ENCODE data around the gene DLG1.

- TF ChIP-seq CTCF (IDR thresholded peaks at IDR 0.05) = no peak
- no peak for TF ChIP-seq POLR2A (IDR thresholded peaks at IDR 0.05)
Measured at GRCh38 chr3:197139586-197139985, 158.8 kb downstream of the DLG1 start.
